Osteocyte (in vitro differentiated cells): ENCODE results near the gene UGT2A2. TPM values are rescaled to one million over a fixed set of nuclear protein-coding genes. Genes with fewer than 3 reads are reported as not detected.

Experiments used
- DNase-seq: peaks from one replicate; pipeline ENCODE4 v3.0.0; 2021; ENCODE audit warnings: mixed read lengths; ENCODE audit not compliant: unreplicated experiment; ENCODE audit errors: extremely low spot score
- H3K27ac Mint-ChIP-seq: one replicate; pipeline ENCODE4 v1.8.0; 2021; ENCODE audit warnings: mild to moderate bottlenecking, mixed read lengths; ENCODE audit not compliant: unreplicated experiment
- H3K27me3 Mint-ChIP-seq: one replicate; pipeline ENCODE4 v1.8.0; 2021; ENCODE audit warnings: mixed read lengths; ENCODE audit not compliant: unreplicated experiment
- H3K36me3 Mint-ChIP-seq: one replicate; pipeline ENCODE4 v1.8.0; 2021; ENCODE audit warnings: mixed read lengths; ENCODE audit not compliant: unreplicated experiment
- H3K4me1 Mint-ChIP-seq: one replicate; pipeline ENCODE4 v1.8.0; 2021; ENCODE audit warnings: mixed read lengths; ENCODE audit not compliant: unreplicated experiment
- H3K4me3 Mint-ChIP-seq: one replicate; pipeline ENCODE4 v1.8.0; 2021; ENCODE audit warnings: mild to moderate bottlenecking, moderate library complexity, mixed read lengths; ENCODE audit not compliant: unreplicated experiment
- H3K9me3 Mint-ChIP-seq: one replicate; pipeline ENCODE4 v1.8.0; 2021; ENCODE audit warnings: mixed read lengths; ENCODE audit not compliant: unreplicated experiment
- CTCF ChIP-seq: fragments of 200-600 bp; sonication (generic); IDR thresholded peaks from 2 replicates; pipeline ENCODE4 v1.5.0; 2021; ENCODE audit warnings: antibody characterized with exemption, mild to moderate bottlenecking, moderate library complexity
- total RNA-seq: library from RNA; stranded (reverse); gene quantifications from 2 replicates; pipeline ENCODE4 v1.2.1, GENCODE V29; 2021

UGT2A2 gene
- total RNA-seq, 1 donor from 2014 or later: not detected

GRCh38 chr4:69600013-69600412 is 39.4 kb downstream of the UGT2A2 start:
- Mint-ChIP-seq H3K9me3 (no peaks in the 10 kb centered on the region), H3K36me3 (no peaks in the 10 kb centered on the region), H3K27me3 (peaks cover under 1% of the 10 kb centered on the region), H3K27ac (no peak overlapping the region), H3K4me3 (no peak overlapping the region), H3K4me1 (no peaks in the 10 kb centered on the region)
- no peak for DNase-seq
- TF ChIP-seq CTCF: no peak

GRCh38 chr4:69594382-69594781 is 45.1 kb downstream of the UGT2A2 start:
- Mint-ChIP-seq H3K36me3 (no peaks in the 10 kb centered on the region), H3K27ac (no peak overlapping the region), H3K27me3 (peaks cover 2% of the 10 kb centered on the region), H3K4me3 (no peak overlapping the region), H3K4me1 (no peaks in the 10 kb centered on the region), H3K9me3 (no peaks in the 10 kb centered on the region)
- DNase-seq: no peak
- TF ChIP-seq CTCF: no peak

- no peak for DNase-seq
- no peaks in the 10 kb centered on the region for H3K4me1 Mint-ChIP-seq
- H3K27me3 Mint-ChIP-seq: peaks cover 2% of the 10 kb centered on the region
- H3K36me3 Mint-ChIP-seq: no peaks in the 10 kb centered on the region
- no peak overlapping the region for H3K27ac Mint-ChIP-seq
- peaks cover 3% of the 10 kb centered on the region for H3K9me3 Mint-ChIP-seq
- H3K4me3 Mint-ChIP-seq: no peak overlapping the region
- TF ChIP-seq CTCF: no peak
Observed at GRCh38 chr4:69591364-69591763, 48.1 kb downstream of the UGT2A2 start.

- no peaks in the 10 kb centered on the region for H3K4me1 Mint-ChIP-seq
- H3K27ac Mint-ChIP-seq: no peak overlapping the region
- DNase-seq: no peak
- no peak overlapping the region for H3K4me3 Mint-ChIP-seq
- no peaks in the 10 kb centered on the region for H3K36me3 Mint-ChIP-seq
- peaks cover 3% of the 10 kb centered on the region for H3K9me3 Mint-ChIP-seq
- H3K27me3 Mint-ChIP-seq: no peaks in the 10 kb centered on the region
- TF ChIP-seq CTCF: no peak
Observed at GRCh38 chr4:69589884-69590283, 49.6 kb downstream of the UGT2A2 start.

GRCh38 chr4:69584135-69584534 is 55.3 kb downstream of the UGT2A2 start:
- no peak for TF ChIP-seq CTCF
- Mint-ChIP-seq H3K27ac (no peak overlapping the region), H3K4me3 (no peak overlapping the region), H3K36me3 (no peaks in the 10 kb centered on the region), H3K9me3 (peaks cover 3% of the 10 kb centered on the region), H3K4me1 (no peaks in the 10 kb centered on the region), H3K27me3 (peaks cover 10% of the 10 kb centered on the region)
- no peak for DNase-seq
